Hepatocyte (in vitro differentiated cells): ENCODE measurements around the gene CHEK1.

Experiments used
- EZH2 ChIP-seq: fragments of 200-600 bp; sonication (generic); IDR thresholded peaks from 2 replicates; pipeline ENCODE4 v1.6.1; 2016; ENCODE audit warnings: antibody characterized with exemption, mild to moderate bottlenecking, borderline replicate concordance
- EZH2phosphoT487 ChIP-seq: fragments of 200-600 bp; sonication (generic); IDR thresholded peaks from one replicate; pipeline ENCODE4 v1.6.1; 2018; ENCODE audit warnings: antibody characterized with exemption, mild to moderate bottlenecking, low read depth, moderate library complexity; ENCODE audit not compliant: unreplicated experiment, severe bottlenecking
- TF ChIP-seq, protein P1 (sequence below): fragments of 200-600 bp; sonication (generic); IDR thresholded peaks from 2 replicates; pipeline ENCODE4 v1.5.1; 2016; ENCODE audit warnings: antibody characterized with exemption, mild to moderate bottlenecking; ENCODE audit not compliant: poor library complexity

DNA sequence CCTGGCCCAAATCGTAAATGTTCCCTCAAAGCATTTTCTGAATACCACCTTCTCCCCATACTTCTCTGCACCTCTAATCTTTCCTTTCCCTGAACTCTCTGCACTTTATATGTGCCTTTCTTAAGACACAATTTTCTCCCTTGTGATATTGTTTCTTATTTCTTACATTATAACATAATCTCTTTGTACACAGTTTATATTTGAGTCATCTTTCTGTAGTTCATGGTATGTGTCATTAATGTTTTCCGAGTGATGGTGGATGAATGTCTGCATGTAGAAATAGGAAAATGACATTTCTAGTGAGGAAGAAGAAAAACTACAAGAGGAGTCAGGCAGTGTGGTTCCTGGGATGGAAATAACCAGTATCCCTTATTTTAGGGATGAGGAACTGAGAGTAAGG lies 50.2 kb downstream of the CHEK1 start:
- TF ChIP-seq, protein P1, sequence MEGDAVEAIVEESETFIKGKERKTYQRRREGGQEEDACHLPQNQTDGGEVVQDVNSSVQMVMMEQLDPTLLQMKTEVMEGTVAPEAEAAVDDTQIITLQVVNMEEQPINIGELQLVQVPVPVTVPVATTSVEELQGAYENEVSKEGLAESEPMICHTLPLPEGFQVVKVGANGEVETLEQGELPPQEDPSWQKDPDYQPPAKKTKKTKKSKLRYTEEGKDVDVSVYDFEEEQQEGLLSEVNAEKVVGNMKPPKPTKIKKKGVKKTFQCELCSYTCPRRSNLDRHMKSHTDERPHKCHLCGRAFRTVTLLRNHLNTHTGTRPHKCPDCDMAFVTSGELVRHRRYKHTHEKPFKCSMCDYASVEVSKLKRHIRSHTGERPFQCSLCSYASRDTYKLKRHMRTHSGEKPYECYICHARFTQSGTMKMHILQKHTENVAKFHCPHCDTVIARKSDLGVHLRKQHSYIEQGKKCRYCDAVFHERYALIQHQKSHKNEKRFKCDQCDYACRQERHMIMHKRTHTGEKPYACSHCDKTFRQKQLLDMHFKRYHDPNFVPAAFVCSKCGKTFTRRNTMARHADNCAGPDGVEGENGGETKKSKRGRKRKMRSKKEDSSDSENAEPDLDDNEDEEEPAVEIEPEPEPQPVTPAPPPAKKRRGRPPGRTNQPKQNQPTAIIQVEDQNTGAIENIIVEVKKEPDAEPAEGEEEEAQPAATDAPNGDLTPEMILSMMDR: no peak
- TF ChIP-seq EZH2 (no peak), EZH2phosphoT487 (no peak)
